ENCODE data around the gene UBR3.
A peak's percentile ranks its signal among the peaks of the same experiment; 100 is the strongest.

Gene UBR3

DNA sequence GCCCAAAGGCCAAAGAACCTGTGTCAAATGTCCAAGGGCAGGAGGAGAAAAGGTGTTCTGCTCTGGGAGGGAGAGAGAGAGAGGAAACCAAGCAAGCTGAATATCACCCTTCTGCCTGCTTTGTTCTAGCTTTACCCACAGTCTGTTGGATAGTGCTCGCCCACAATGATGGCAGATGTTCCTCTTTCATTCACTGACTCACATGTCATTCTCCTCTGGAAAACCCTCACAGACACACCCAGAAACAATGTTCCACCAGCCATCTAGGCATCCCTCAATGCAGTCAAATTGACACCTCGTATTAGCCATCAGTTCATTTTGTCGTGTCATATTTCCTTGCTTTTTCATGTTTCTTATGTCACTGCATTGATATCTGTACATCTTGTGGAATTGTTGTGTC, 150.3 kb downstream of the UBR3 start:
- DNase-seq (ENCODE audit: extremely low read depth, low read depth), result no peak
- TF ChIP-seq CTCF (IDR thresholded peaks at IDR 0.05; ENCODE audit: low read depth, low read length), result no peak

DNA sequence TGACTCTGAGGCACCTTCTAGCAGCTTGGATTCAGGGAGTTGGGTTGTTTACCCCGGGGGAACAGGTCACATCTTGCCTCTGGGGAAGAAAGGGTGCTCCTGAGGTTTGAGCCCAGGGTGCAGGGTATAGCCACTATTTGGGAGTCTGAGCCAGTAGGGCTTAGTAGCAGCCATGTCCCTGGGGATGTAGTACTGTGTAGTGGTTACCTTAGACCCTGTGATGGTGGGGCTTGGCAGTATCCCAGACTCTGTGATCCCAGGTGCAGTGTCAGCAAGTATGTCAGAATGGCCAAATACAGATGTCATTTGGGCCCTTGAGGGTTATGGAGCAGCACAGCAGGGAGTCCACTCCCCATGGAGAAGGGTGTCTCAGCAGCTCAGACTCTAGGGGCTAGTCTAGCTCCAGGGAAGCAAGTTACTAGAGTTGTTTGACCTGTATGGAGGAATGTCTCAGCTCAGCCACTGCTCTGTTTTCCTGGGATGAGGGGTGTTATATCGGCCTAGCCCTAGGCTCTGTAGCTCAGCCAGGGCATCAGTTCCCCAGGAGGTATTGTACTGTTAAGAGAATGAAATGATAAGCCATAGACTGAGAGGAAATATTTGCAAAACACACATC, 151.3 kb downstream of the UBR3 start:
- DNase-seq (ENCODE audit: extremely low read depth, low read depth), result no peak
- TF ChIP-seq CTCF (IDR thresholded peaks at IDR 0.05; ENCODE audit: low read depth, low read length), result no peak

DNA sequence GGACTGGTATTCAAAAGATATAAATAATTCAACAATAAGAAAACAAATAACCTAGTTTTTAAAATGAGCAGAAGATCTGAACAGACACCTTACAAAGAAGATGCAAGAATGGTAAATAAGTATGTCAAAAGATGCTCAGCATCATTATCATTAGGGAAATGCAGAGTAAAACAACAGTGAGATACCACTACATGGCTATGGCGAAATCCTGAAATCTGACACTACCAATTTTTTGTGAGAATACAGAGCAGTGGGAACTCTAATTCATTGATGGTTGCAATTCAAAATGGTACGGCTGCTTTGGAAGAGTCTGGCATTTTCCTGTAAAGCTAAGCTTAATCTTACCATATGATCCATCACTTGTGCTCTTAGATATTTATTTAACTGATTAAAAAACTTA, 151.8 kb downstream of the UBR3 start:
- TF ChIP-seq CTCF (IDR thresholded peaks at IDR 0.05; ENCODE audit: low read depth, low read length), result no peak
- no peak for DNase-seq (ENCODE audit: extremely low read depth, low read depth)

- DNase-seq (ENCODE audit: extremely low read depth, low read depth), result no peak
- no peak for TF ChIP-seq CTCF (IDR thresholded peaks at IDR 0.05; ENCODE audit: low read depth, low read length)
Observed at GRCh38 chr2:169980001-169980400, 152.7 kb downstream of the UBR3 start.

- TF ChIP-seq CTCF (IDR thresholded peaks at IDR 0.05; ENCODE audit: low read depth, low read length), result no peak
- no peak for DNase-seq (ENCODE audit: extremely low read depth, low read depth)
Observed at GRCh38 chr2:169980643-169981042, 153.4 kb downstream of the UBR3 start.

DNA sequence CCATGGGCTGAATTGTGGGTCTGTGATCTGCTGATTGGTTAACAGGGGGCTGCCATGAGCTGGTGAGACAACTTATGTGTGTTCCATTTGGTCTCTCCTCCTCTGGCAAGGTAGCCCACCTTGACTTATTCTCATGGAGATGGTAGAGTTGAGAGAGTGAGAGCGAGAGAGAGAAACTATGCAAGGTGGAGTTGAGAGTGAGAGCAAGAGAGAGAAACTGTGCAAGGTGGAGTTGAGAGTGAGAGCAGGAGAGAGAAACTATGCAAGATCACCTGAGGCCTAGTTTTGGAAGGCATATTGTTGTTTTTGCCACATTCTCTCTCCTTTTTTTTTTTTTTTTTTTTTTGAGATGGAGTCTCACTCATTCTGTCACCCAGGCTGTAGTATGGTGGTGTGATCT, 155.7 kb downstream of the UBR3 start:
- TF ChIP-seq CTCF (IDR thresholded peaks at IDR 0.05; ENCODE audit: low read depth, low read length), result no peak

DNA sequence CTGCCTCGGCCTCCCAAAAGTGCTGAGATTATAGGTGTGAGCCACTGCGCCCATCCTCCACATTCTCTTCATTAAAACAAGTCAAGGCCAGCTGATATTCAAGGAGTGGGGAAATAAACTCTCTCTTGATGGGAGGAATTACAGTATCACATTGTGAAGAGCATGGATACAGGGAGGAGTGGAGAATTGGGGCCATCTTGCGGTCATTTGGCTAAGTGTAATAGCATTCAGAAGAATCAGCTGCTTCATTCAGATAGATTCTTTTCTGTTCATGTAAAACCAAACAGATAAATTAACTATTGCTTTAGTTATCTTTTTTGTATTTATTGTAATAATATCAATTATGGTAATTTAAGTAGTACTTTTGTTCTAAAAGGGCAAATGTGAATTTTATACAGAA, 156.3 kb downstream of the UBR3 start:
- DNase-seq (ENCODE audit: extremely low read depth, low read depth), result no peak
- peak; percentile 16 for TF ChIP-seq CTCF (IDR thresholded peaks at IDR 0.05; ENCODE audit: low read depth, low read length)

More for the DNA sequence above, 155.7 kb downstream of the UBR3 start:
- DNase-seq (ENCODE audit: extremely low read depth, low read depth), result no peak

Measured in AG09319 (cell line).